Skeletal muscle satellite cell (primary cell): Measurements from ENCODE around the gene GPR18.

ENCODE experiments used
- H3K27me3 ChIP-seq: 2 replicates; pipeline ENCODE4 v1.7.0; 2013; ENCODE audit warnings: low read length; ENCODE audit not compliant: control insufficient read depth, insufficient read depth
- H3K36me3 ChIP-seq: 2 replicates; pipeline ENCODE4 v1.7.0; 2013; ENCODE audit warnings: mild to moderate bottlenecking, control low read depth, low read length; ENCODE audit not compliant: insufficient read depth
- H3K4me1 ChIP-seq: 2 replicates; pipeline ENCODE4 v1.7.0; 2013; ENCODE audit warnings: low read length; ENCODE audit not compliant: control insufficient read depth, insufficient read depth
- H3K4me2 ChIP-seq: 2 replicates; pipeline ENCODE4 v1.7.0; 2013; ENCODE audit warnings: mild to moderate bottlenecking, low read length
- H3K4me3 ChIP-seq: 2 replicates; pipeline ENCODE4 v1.7.0; 2013; ENCODE audit warnings: low read length
- H3K9ac ChIP-seq: 2 replicates; pipeline ENCODE4 v1.7.0; 2013; ENCODE audit warnings: mild to moderate bottlenecking, low read depth, low read length, moderate library complexity
- H3K9me3 ChIP-seq: replicated peaks from 2 replicates; pipeline ENCODE4 v1.7.0; 2013; ENCODE audit warnings: mild to moderate bottlenecking, control low read depth, low read length

The GPR18 gene

GRCh38 chr13:99299920-99300341 is 41.8 kb upstream of the GPR18 start:
- H3K4me3 ChIP-seq: no peak overlapping the region
- no peak overlapping the region for H3K9ac ChIP-seq
- peaks cover 10% of the 10 kb centered on the region for H3K4me1 ChIP-seq
- H3K4me2 ChIP-seq: no peak overlapping the region
- H3K9me3 ChIP-seq: no peaks in the 10 kb centered on the region
- peaks cover 3% of the 10 kb centered on the region for H3K36me3 ChIP-seq
- no peaks in the 10 kb centered on the region for H3K27me3 ChIP-seq

- no peaks in the 10 kb centered on the region for H3K9me3 ChIP-seq
- H3K27me3 ChIP-seq: no peaks in the 10 kb centered on the region
- H3K4me2 ChIP-seq: no peak overlapping the region
- no peak overlapping the region for H3K9ac ChIP-seq
- H3K4me1 ChIP-seq: peaks cover 10% of the 10 kb centered on the region
- no peak overlapping the region for H3K4me3 ChIP-seq
- peaks cover 3% of the 10 kb centered on the region for H3K36me3 ChIP-seq
Observed at GRCh38 chr13:99299256-99299919, 41.2 kb upstream of the GPR18 start.

- peaks cover 10% of the 10 kb centered on the region for H3K4me1 ChIP-seq
- no peaks in the 10 kb centered on the region for H3K9me3 ChIP-seq
- H3K4me3 ChIP-seq: no peak overlapping the region
- H3K9ac ChIP-seq: no peak overlapping the region
- H3K27me3 ChIP-seq: no peaks in the 10 kb centered on the region
- peaks cover 3% of the 10 kb centered on the region for H3K36me3 ChIP-seq
- no peak overlapping the region for H3K4me2 ChIP-seq
Observed at GRCh38 chr13:99298056-99298455, 39.9 kb upstream of the GPR18 start.

GRCh38 chr13:99297331-99297730 is 39.2 kb upstream of the GPR18 start:
- no peak overlapping the region for H3K4me2 ChIP-seq
- no peaks in the 10 kb centered on the region for H3K27me3 ChIP-seq
- peaks cover 10% of the 10 kb centered on the region for H3K4me1 ChIP-seq
- H3K36me3 ChIP-seq: peaks cover 3% of the 10 kb centered on the region
- H3K4me3 ChIP-seq: no peak overlapping the region
- H3K9ac ChIP-seq: no peak overlapping the region
- H3K9me3 ChIP-seq: no peaks in the 10 kb centered on the region

GRCh38 chr13:99296398-99296797 is 38.2 kb upstream of the GPR18 start:
- no peak overlapping the region for H3K9ac ChIP-seq
- no peaks in the 10 kb centered on the region for H3K27me3 ChIP-seq
- no peak overlapping the region for H3K4me3 ChIP-seq
- H3K36me3 ChIP-seq: peaks cover 3% of the 10 kb centered on the region
- no peak overlapping the region for H3K4me2 ChIP-seq
- peaks cover 10% of the 10 kb centered on the region for H3K4me1 ChIP-seq
- no peaks in the 10 kb centered on the region for H3K9me3 ChIP-seq

GRCh38 chr13:99295488-99296252 is 37.5 kb upstream of the GPR18 start:
- H3K27me3 ChIP-seq: no peaks in the 10 kb centered on the region
- H3K4me1 ChIP-seq: peaks cover 10% of the 10 kb centered on the region
- no peak overlapping the region for H3K4me3 ChIP-seq
- peaks cover 3% of the 10 kb centered on the region for H3K36me3 ChIP-seq
- H3K9ac ChIP-seq: no peak overlapping the region
- H3K4me2 ChIP-seq: no peak overlapping the region
- H3K9me3 ChIP-seq: no peaks in the 10 kb centered on the region

GRCh38 chr13:99294958-99295357 is 36.8 kb upstream of the GPR18 start:
- Histone ChIP-seq H3K4me1 (peaks cover 10% of the 10 kb centered on the region), H3K4me2 (no peak overlapping the region), H3K4me3 (no peak overlapping the region), H3K36me3 (peaks cover 3% of the 10 kb centered on the region), H3K9ac (no peak overlapping the region), H3K27me3 (no peaks in the 10 kb centered on the region), H3K9me3 (no peaks in the 10 kb centered on the region)

- no peak overlapping the region for H3K9ac ChIP-seq
- H3K4me1 ChIP-seq: peaks cover 10% of the 10 kb centered on the region
- H3K4me2 ChIP-seq: no peak overlapping the region
- no peaks in the 10 kb centered on the region for H3K9me3 ChIP-seq
- H3K27me3 ChIP-seq: no peaks in the 10 kb centered on the region
- H3K4me3 ChIP-seq: no peak overlapping the region
- peaks cover 3% of the 10 kb centered on the region for H3K36me3 ChIP-seq
Observed at GRCh38 chr13:99294198-99294597, 36.0 kb upstream of the GPR18 start.

GRCh38 chr13:99293178-99293577 is 35.0 kb upstream of the GPR18 start:
- H3K27me3 ChIP-seq: no peaks in the 10 kb centered on the region
- no peak overlapping the region for H3K9ac ChIP-seq
- H3K4me1 ChIP-seq: peaks cover 10% of the 10 kb centered on the region
- peaks cover 3% of the 10 kb centered on the region for H3K36me3 ChIP-seq
- no peaks in the 10 kb centered on the region for H3K9me3 ChIP-seq
- H3K4me2 ChIP-seq: no peak overlapping the region
- H3K4me3 ChIP-seq: no peak overlapping the region

GRCh38 chr13:99290894-99291293 is 32.7 kb upstream of the GPR18 start:
- H3K27me3 ChIP-seq: no peaks in the 10 kb centered on the region
- H3K9me3 ChIP-seq: no peaks in the 10 kb centered on the region
- H3K9ac ChIP-seq: no peak overlapping the region
- H3K36me3 ChIP-seq: peaks cover 3% of the 10 kb centered on the region
- no peak overlapping the region for H3K4me2 ChIP-seq
- H3K4me1 ChIP-seq: no peaks in the 10 kb centered on the region
- no peak overlapping the region for H3K4me3 ChIP-seq

- no peaks in the 10 kb centered on the region for H3K9me3 ChIP-seq
- no peak overlapping the region for H3K4me2 ChIP-seq
- H3K36me3 ChIP-seq: no peaks in the 10 kb centered on the region
- no peaks in the 10 kb centered on the region for H3K27me3 ChIP-seq
- no peak overlapping the region for H3K9ac ChIP-seq
- H3K4me3 ChIP-seq: no peak overlapping the region
- H3K4me1 ChIP-seq: no peaks in the 10 kb centered on the region
Observed at GRCh38 chr13:99289674-99290337, 31.6 kb upstream of the GPR18 start.
